ENCODE measurements around the gene KLF3. TPM values are rescaled to one million over a fixed set of nuclear protein-coding genes. Genes with fewer than 3 reads are reported as not detected.

Gene KLF3
- total RNA-seq, 1 donor from 2014 or later = 40.8 TPM

- Histone ChIP-seq H3K36me3 (ENCODE audit: insufficient read depth, low read length) (no peaks in the 10 kb centered on the region), H3K27ac (ENCODE audit: low read depth, low read length) (no peak overlapping the region), H3K9me3 (ENCODE audit: insufficient read depth, low read depth, low read length) (no peaks in the 10 kb centered on the region), H3K4me2 (ENCODE audit: low read length) (no peak overlapping the region), H3K4me1 (ENCODE audit: insufficient read depth, low read length) (no peaks in the 10 kb centered on the region), H4K20me1 (ENCODE audit: insufficient read depth, low read length) (no peaks in the 10 kb centered on the region), H2AFZ (ENCODE audit: low read depth, low read length) (no peak overlapping the region), H3K9ac (ENCODE audit: low read length) (no peak overlapping the region), H3K27me3 (ENCODE audit: insufficient read depth, low read length) (no peaks in the 10 kb centered on the region), H3K4me3 (ENCODE audit: insufficient read depth, low read depth, low read length) (no peak overlapping the region), H3K79me2 (ENCODE audit: insufficient read depth, low read length) (no peaks in the 10 kb centered on the region)
- no peaks in the 10 kb centered on the region for H3K36me3 Mint-ChIP-seq (ENCODE audit: low read depth, unreplicated experiment)
- no peaks in the 10 kb centered on the region for H3K9me3 Mint-ChIP-seq (ENCODE audit: unreplicated experiment)
- no peak for DNase-seq (ENCODE audit: low read depth)
- H3K4me1 Mint-ChIP-seq (ENCODE audit: low read depth, unreplicated experiment) = no peaks in the 10 kb centered on the region
- TF ChIP-seq EZH2 (IDR thresholded peaks at IDR 0.05; ENCODE audit: insufficient read depth, low read length) = no peak
- TF ChIP-seq, protein P1, sequence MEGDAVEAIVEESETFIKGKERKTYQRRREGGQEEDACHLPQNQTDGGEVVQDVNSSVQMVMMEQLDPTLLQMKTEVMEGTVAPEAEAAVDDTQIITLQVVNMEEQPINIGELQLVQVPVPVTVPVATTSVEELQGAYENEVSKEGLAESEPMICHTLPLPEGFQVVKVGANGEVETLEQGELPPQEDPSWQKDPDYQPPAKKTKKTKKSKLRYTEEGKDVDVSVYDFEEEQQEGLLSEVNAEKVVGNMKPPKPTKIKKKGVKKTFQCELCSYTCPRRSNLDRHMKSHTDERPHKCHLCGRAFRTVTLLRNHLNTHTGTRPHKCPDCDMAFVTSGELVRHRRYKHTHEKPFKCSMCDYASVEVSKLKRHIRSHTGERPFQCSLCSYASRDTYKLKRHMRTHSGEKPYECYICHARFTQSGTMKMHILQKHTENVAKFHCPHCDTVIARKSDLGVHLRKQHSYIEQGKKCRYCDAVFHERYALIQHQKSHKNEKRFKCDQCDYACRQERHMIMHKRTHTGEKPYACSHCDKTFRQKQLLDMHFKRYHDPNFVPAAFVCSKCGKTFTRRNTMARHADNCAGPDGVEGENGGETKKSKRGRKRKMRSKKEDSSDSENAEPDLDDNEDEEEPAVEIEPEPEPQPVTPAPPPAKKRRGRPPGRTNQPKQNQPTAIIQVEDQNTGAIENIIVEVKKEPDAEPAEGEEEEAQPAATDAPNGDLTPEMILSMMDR (IDR thresholded peaks at IDR 0.05; ENCODE audit: insufficient read depth, low read depth, low read length) = no peak
- FAIRE-seq = no peak
- no peak overlapping the region for H3K4me3 Mint-ChIP-seq (ENCODE audit: unreplicated experiment)
- H3K27ac Mint-ChIP-seq (ENCODE audit: unreplicated experiment) = no peak overlapping the region
- peaks cover 2% of the 10 kb centered on the region for H3K27me3 Mint-ChIP-seq (ENCODE audit: low read depth, unreplicated experiment)
Measured at GRCh38 chr4:38615847-38616246, 48.2 kb upstream of the KLF3 start.

DNA sequence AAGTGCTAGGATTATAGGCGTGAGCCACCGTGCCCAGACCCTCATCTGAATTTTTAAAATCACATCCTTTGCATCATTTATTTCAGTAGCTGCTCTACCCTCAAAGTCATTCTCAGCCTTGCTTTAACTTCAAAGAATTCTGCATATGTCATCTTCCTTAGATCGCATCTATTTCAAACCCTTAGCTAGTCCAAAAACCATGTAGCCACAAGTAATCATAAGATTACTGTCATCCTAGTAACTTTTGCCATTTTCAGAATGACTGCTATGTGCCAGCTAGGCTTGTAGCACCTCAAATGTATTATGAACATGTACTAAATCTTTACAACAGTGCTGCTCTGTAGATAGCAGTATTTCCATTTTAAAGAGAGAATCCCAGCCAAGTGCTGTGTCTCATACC, 45.5 kb upstream of the KLF3 start:
- Histone ChIP-seq H3K9ac (ENCODE audit: low read length) (no peak overlapping the region), H3K9me3 (ENCODE audit: insufficient read depth, low read depth, low read length) (no peaks in the 10 kb centered on the region), H3K4me1 (ENCODE audit: insufficient read depth, low read length) (no peaks in the 10 kb centered on the region), H3K4me2 (ENCODE audit: low read length) (no peak overlapping the region), H3K27me3 (ENCODE audit: insufficient read depth, low read length) (no peaks in the 10 kb centered on the region), H4K20me1 (ENCODE audit: insufficient read depth, low read length) (no peaks in the 10 kb centered on the region), H3K79me2 (ENCODE audit: insufficient read depth, low read length) (no peaks in the 10 kb centered on the region), H3K36me3 (ENCODE audit: insufficient read depth, low read length) (no peaks in the 10 kb centered on the region), H3K27ac (ENCODE audit: low read depth, low read length) (no peak overlapping the region), H3K4me3 (ENCODE audit: insufficient read depth, low read depth, low read length) (no peak overlapping the region), H2AFZ (ENCODE audit: low read depth, low read length) (no peak overlapping the region)
- peaks cover 2% of the 10 kb centered on the region for H3K27me3 Mint-ChIP-seq (ENCODE audit: low read depth, unreplicated experiment)
- no peaks in the 10 kb centered on the region for H3K36me3 Mint-ChIP-seq (ENCODE audit: low read depth, unreplicated experiment)
- TF ChIP-seq, protein P1 (IDR thresholded peaks at IDR 0.05; ENCODE audit: insufficient read depth, low read depth, low read length) = no peak
- no peak for TF ChIP-seq EZH2 (IDR thresholded peaks at IDR 0.05; ENCODE audit: insufficient read depth, low read length)
- DNase-seq (ENCODE audit: low read depth) = no peak
- FAIRE-seq = no peak
- no peak overlapping the region for H3K4me3 Mint-ChIP-seq (ENCODE audit: unreplicated experiment)
- H3K9me3 Mint-ChIP-seq (ENCODE audit: unreplicated experiment) = peaks cover 2% of the 10 kb centered on the region
- no peaks in the 10 kb centered on the region for H3K4me1 Mint-ChIP-seq (ENCODE audit: low read depth, unreplicated experiment)
- H3K27ac Mint-ChIP-seq (ENCODE audit: unreplicated experiment) = no peak overlapping the region

DNA sequence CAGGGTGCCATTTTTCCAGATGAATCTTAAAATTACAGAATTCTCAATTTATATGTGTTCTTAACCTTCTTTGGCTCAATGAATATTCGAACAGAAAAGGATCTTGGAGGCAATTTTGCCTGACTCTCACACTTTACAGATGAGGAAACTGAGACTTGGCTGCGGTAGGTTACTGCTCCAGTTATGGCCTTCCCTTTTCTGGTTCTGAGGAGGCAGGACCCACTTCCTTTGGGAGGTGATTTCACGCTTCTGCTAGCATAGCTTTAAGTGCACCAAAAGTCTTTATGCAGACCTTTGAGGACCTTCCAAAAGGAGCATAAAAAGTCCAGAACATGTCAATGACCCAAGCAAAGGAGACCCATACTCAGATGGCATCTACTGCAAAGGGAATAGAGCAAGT, 44.7 kb upstream of the KLF3 start:
- Histone ChIP-seq H3K79me2 (ENCODE audit: insufficient read depth, low read length) (no peaks in the 10 kb centered on the region), H3K4me2 (ENCODE audit: low read length) (no peak overlapping the region), H3K36me3 (ENCODE audit: insufficient read depth, low read length) (no peaks in the 10 kb centered on the region), H3K4me1 (ENCODE audit: insufficient read depth, low read length) (no peaks in the 10 kb centered on the region), H3K27ac (ENCODE audit: low read depth, low read length) (no peak overlapping the region), H3K27me3 (ENCODE audit: insufficient read depth, low read length) (no peaks in the 10 kb centered on the region), H3K4me3 (ENCODE audit: insufficient read depth, low read depth, low read length) (no peak overlapping the region), H3K9ac (ENCODE audit: low read length) (no peak overlapping the region), H3K9me3 (ENCODE audit: insufficient read depth, low read depth, low read length) (no peaks in the 10 kb centered on the region), H4K20me1 (ENCODE audit: insufficient read depth, low read length) (no peaks in the 10 kb centered on the region), H2AFZ (ENCODE audit: low read depth, low read length) (no peak overlapping the region)
- FAIRE-seq (no peak), DNase-seq (ENCODE audit: low read depth) (no peak)
- TF ChIP-seq EZH2 (IDR thresholded peaks at IDR 0.05; ENCODE audit: insufficient read depth, low read length) = no peak
- TF ChIP-seq, protein P1 (IDR thresholded peaks at IDR 0.05; ENCODE audit: insufficient read depth, low read depth, low read length) = no peak
- H3K27ac Mint-ChIP-seq (ENCODE audit: unreplicated experiment) = no peak overlapping the region
- no peak overlapping the region for H3K4me3 Mint-ChIP-seq (ENCODE audit: unreplicated experiment)
- no peaks in the 10 kb centered on the region for H3K36me3 Mint-ChIP-seq (ENCODE audit: low read depth, unreplicated experiment)
- peaks cover 2% of the 10 kb centered on the region for H3K9me3 Mint-ChIP-seq (ENCODE audit: unreplicated experiment)
- H3K27me3 Mint-ChIP-seq (ENCODE audit: low read depth, unreplicated experiment) = peaks cover 2% of the 10 kb centered on the region
- H3K4me1 Mint-ChIP-seq (ENCODE audit: low read depth, unreplicated experiment) = no peaks in the 10 kb centered on the region

Measured in astrocyte (in vitro differentiated cells and primary cell).